ENCODE results near the gene PHF11. TPM values are rescaled to one million over a fixed set of nuclear protein-coding genes. Genes with fewer than 3 reads are reported as not detected.

The PHF11 gene
- total and polyA plus RNA-seq, 4 donors = 40.4 to 76.2 (median 46.3) TPM

DNA sequence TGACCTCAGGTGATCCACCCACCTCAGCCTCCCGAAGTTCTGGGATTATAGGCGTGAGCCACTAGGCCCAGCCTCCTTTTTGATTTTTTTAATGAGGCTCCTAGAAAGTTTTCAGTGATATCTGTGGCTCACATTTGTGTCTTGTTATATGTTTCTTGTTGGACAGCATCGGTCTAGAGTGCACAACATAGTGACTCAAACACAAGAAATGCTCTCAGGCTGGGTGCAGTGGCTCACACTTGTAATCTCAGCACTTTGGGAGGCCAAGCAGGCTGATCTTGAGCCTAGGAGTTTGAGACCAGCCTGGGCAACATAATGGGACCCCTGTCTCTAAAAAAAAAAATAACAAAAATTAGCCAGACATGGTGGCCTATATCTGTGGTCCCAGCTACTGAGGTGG lies 8.2 kb downstream of the PHF11 start:
- Histone ChIP-seq H3K9ac (ENCODE audit: insufficient read depth in 1 of 2, low read length in 2 of 2) (no peak overlapping the region), H3K27ac (ENCODE audit: low read depth in 1 of 2, low read length in 1 of 2) (no peak overlapping the region), H3K4me3 (no peak overlapping the region), H3K4me1 (ENCODE audit: control insufficient read depth in 5 of 5, insufficient read depth in 5 of 5, low read length in 5 of 5) (peaks cover 0 to 5% (median 0%) of the 10 kb centered on the region in 5 donors), H3K9me3 (ENCODE audit: control insufficient read depth in 4 of 4, insufficient read depth in 3 of 4, low read length in 3 of 4) (no peaks in the 10 kb centered on the region), H3K27me3 (ENCODE audit: control insufficient read depth in 3 of 3, insufficient read depth in 3 of 3, low read length in 2 of 3) (no peaks in the 10 kb centered on the region), H3K36me3 (ENCODE audit: control insufficient read depth in 4 of 4, insufficient read depth in 4 of 4, low read length in 4 of 4) (peaks cover 0 to 8% (median 4%) of the 10 kb centered on the region in 4 donors)
- no peak for DNase-seq
- no peak for ATAC-seq (ENCODE audit: insufficient read depth, low FRiP score)
- 97% methylated on average over 3 of the region's 3 CpGs for WGBS, 2 donors
- TF ChIP-seq, protein P1, sequence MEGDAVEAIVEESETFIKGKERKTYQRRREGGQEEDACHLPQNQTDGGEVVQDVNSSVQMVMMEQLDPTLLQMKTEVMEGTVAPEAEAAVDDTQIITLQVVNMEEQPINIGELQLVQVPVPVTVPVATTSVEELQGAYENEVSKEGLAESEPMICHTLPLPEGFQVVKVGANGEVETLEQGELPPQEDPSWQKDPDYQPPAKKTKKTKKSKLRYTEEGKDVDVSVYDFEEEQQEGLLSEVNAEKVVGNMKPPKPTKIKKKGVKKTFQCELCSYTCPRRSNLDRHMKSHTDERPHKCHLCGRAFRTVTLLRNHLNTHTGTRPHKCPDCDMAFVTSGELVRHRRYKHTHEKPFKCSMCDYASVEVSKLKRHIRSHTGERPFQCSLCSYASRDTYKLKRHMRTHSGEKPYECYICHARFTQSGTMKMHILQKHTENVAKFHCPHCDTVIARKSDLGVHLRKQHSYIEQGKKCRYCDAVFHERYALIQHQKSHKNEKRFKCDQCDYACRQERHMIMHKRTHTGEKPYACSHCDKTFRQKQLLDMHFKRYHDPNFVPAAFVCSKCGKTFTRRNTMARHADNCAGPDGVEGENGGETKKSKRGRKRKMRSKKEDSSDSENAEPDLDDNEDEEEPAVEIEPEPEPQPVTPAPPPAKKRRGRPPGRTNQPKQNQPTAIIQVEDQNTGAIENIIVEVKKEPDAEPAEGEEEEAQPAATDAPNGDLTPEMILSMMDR (IDR thresholded peaks at IDR 0.05; ENCODE audit: control extremely low read depth, extremely low read depth) = no peak

DNA sequence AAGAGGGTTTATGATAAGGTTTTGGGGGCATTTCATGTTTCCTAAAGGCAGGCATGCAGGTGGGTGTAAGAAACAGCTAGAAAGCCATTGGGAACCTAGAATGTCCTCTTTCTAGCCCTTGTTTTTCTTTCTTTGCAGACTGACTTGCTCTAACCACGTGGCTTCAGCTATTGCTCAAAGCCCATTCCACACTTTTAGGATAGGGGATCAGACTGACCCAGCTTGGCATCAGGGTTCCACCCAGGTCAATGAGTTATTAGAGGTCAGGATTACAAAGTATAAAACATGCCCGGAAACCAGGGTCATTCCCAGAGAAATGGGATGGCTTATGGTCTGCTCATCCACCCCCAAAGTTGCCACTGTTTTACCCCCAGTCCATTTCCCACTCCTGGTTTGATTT lies 16.8 kb downstream of the PHF11 start:
- 90 to 91% methylated on average over 2 of the region's 2 CpGs for WGBS, 2 donors
- Histone ChIP-seq H3K27ac (ENCODE audit: low read depth in 1 of 2, low read length in 1 of 2) (no peak overlapping the region), H3K9ac (ENCODE audit: insufficient read depth in 1 of 2, low read length in 2 of 2) (no peak overlapping the region), H3K9me3 (ENCODE audit: control insufficient read depth in 4 of 4, insufficient read depth in 3 of 4, low read length in 3 of 4) (no peaks in the 10 kb centered on the region), H3K27me3 (ENCODE audit: control insufficient read depth in 3 of 3, insufficient read depth in 3 of 3, low read length in 2 of 3) (no peaks in the 10 kb centered on the region), H3K36me3 (ENCODE audit: control insufficient read depth in 4 of 4, insufficient read depth in 4 of 4, low read length in 4 of 4) (peaks cover 14 to 25% (median 21%) of the 10 kb centered on the region in 4 donors), H3K4me1 (ENCODE audit: control insufficient read depth in 5 of 5, insufficient read depth in 5 of 5, low read length in 5 of 5) (no peaks in the 10 kb centered on the region), H3K4me3 (no peak overlapping the region)
- ATAC-seq (ENCODE audit: insufficient read depth, low FRiP score) = no peak
- DNase-seq = no peak
- TF ChIP-seq, protein P1 (IDR thresholded peaks at IDR 0.05; ENCODE audit: control extremely low read depth, extremely low read depth) = no peak

DNA sequence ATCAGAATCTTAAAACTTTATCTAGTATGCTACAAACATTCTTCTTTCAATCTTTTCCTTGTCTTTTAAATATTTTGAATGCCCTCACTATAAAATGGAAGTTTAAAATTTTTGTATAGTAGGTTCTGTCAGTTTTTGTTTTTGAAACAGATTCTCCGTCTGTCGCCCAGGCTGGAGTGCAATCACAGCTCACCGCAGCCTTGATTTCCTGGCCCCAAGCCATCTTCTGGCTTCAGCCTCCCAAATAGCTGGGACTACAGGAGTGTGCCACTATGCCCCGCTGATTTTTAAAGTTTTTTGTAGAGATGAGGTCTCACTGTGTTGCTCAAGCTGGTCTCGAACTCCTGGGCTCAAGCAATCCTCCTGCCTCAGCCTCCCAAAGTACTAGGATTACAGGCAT lies 20.7 kb downstream of the PHF11 start:
- no peak overlapping the region for H3K9ac ChIP-seq (ENCODE audit: insufficient read depth in 1 of 2, low read length in 2 of 2)
- H3K36me3 ChIP-seq (ENCODE audit: control insufficient read depth in 4 of 4, insufficient read depth in 4 of 4, low read length in 4 of 4) = peaks cover 18 to 32% (median 25%) of the 10 kb centered on the region in 4 donors
- H3K4me3 ChIP-seq = no peak overlapping the region
- peaks cover 0 to 3% (median 0%) of the 10 kb centered on the region in 5 donors for H3K4me1 ChIP-seq (ENCODE audit: control insufficient read depth in 5 of 5, insufficient read depth in 5 of 5, low read length in 5 of 5)
- whole genome bisulfite sequencing, 2 donors = 83 to 87% methylated on average over 5 of the region's 5 CpGs
- no peak for ATAC-seq (ENCODE audit: insufficient read depth, low FRiP score)
- H3K27ac ChIP-seq (ENCODE audit: low read depth in 1 of 2, low read length in 1 of 2) = no peak overlapping the region
- TF ChIP-seq, protein P1 (IDR thresholded peaks at IDR 0.05; ENCODE audit: control extremely low read depth, extremely low read depth) = no peak
- H3K27me3 ChIP-seq (ENCODE audit: control insufficient read depth in 3 of 3, insufficient read depth in 3 of 3, low read length in 2 of 3) = no peaks in the 10 kb centered on the region
- H3K9me3 ChIP-seq (ENCODE audit: control insufficient read depth in 4 of 4, insufficient read depth in 3 of 4, low read length in 3 of 4) = no peaks in the 10 kb centered on the region
- no peak for DNase-seq

DNA sequence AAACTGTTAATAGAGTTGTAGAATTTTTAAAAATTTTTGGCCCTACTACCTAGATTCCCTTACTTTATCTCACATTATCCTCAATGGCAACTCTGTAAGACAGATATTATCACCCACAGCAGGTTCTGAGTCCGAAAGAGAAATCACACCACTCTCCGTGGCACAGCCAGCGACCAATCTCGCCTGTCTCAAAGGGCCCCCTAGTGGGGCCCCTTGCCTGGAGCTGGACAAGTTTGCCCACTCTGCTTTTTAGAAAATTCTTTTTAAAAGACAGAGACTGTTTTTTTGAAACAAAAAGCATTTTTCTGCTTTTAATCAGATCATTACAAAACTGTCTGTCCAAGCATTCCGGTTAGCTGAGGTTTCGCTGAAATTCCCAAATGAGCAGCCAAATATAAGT lies 21.7 kb downstream of the PHF11 start:
- Histone ChIP-seq H3K9ac (ENCODE audit: insufficient read depth in 1 of 2, low read length in 2 of 2) (no peak overlapping the region), H3K4me3 (no peak overlapping the region), H3K36me3 (ENCODE audit: control insufficient read depth in 4 of 4, insufficient read depth in 4 of 4, low read length in 4 of 4) (peaks cover 18 to 34% (median 25%) of the 10 kb centered on the region in 4 donors), H3K27me3 (ENCODE audit: control insufficient read depth in 3 of 3, insufficient read depth in 3 of 3, low read length in 2 of 3) (no peaks in the 10 kb centered on the region), H3K9me3 (ENCODE audit: control insufficient read depth in 4 of 4, insufficient read depth in 3 of 4, low read length in 3 of 4) (no peaks in the 10 kb centered on the region), H3K4me1 (ENCODE audit: control insufficient read depth in 5 of 5, insufficient read depth in 5 of 5, low read length in 5 of 5) (peaks cover 0 to 6% (median 0%) of the 10 kb centered on the region in 5 donors), H3K27ac (ENCODE audit: low read depth in 1 of 2, low read length in 1 of 2) (no peak overlapping the region)
- DNase-seq (peak in 1 of 3 donors; percentile 23), ATAC-seq (ENCODE audit: insufficient read depth, low FRiP score) (no peak)
- TF ChIP-seq, protein P1 (IDR thresholded peaks at IDR 0.05; ENCODE audit: control extremely low read depth, extremely low read depth) = no peak
- 85 to 88% methylated on average over 6 of the region's 6 CpGs for WGBS, 2 donors
